Activated CD4-positive, alpha-beta T cell treated with anti-CD3 and anti-CD28 coated beads for 4 hours (primary cell): Measurements from ENCODE around the gene NOL3.
"Not testable (repeated sequence)": the region's sequence is repeated elsewhere in the genome, so short reads cannot be mapped to it uniquely, and the experiment has no call there.

Experiments used
- DNase-seq, 2 donors: peaks; one replicate each; pipeline ENCODE4 v3.0.0-alpha.2; 2020

NOL3 gene

DNA sequence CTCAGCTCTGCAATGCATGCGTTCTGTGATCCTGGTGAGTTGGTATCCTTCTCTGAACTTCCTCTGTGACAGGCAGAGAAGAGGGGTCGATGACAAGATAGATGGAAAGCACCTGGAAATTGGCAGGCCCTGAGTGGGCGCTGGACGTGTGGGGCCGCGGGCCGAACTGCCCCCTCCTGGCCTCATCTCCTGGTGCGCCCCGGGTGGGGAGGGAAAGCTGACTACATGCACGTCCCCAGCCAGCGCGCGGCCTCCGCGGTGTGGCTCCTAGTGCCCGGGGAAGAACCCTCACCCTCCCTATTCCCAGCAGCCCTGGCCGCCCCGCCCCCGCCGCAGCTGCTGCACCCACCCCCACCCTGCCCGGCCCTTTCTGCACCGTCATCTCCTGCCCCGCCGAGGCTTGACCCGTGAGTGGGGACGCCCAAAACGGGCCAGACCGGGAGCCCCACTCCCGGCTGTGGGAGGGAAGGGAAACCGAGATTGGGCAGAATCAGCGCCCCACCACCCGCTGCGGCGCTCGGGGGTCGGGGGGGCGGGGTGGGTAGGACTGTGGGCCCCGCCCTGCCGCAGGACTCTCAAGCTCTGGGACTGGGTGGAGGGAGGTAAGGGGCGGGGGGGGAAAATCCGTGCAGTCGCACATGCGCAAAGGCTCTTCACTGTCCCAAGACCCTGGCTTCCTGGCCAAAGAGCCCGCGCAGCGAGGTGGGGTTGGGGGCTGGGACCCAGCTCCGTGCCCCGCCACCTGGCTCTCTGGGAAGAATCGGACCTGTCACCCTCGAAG lies at the start of gene NOL3:
TSS of gene NOL3 (plus strand) at position 371 of the 781 bp plus-strand sequence.
- DNase-seq = no peak

GRCh38 chr16:67122799-67123198 lies 47.5 kb upstream of the NOL3 start:
- DNase-seq = not testable (repeated sequence)

DNA sequence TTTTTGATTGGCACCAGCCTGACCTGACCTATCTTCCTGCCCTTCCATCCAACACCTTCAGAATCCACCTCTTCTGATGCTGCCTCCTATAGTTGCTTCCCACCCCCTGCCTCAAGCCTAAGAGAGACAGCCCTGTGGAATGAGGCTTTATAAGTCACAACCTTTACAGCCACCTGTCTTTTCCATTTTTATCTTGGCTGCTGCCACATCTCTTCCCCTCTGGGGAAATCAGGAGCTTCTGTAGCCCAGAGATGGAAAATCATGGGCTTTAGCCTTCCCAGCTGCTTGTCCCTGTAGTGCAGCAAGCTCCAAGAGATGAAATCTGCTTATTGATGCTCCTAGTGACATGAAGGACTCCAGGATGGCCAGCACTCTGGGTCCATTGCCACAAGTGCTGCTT lies 41.9 kb upstream of the NOL3 start:
- no peak for DNase-seq

GRCh38 chr16:67128887-67129286 lies 41.5 kb upstream of the NOL3 start:
- DNase-seq = no peak

DNA sequence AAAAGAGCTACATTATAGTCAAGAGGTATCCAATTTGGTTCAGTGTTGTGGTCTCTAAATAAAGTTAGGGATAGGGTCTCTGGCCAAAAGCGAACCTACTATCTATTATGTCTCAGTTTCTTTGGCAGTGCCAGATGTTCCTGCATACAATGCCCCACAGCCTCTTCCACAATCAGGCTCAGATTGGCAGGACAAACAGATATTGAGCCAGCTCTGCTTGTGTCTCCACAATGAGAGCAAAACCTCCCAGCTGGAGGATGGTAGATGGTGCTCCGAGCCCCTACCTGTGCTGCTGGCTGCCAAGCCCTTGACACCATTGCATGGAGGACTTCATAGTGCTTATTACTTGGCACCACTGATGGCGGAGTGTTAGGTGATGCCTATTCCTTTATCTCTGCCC lies 40.9 kb upstream of the NOL3 start:
- no peak for DNase-seq

- no peak for DNase-seq
Observed at GRCh38 chr16:67137605-67138004, 32.7 kb upstream of the NOL3 start.

DNA sequence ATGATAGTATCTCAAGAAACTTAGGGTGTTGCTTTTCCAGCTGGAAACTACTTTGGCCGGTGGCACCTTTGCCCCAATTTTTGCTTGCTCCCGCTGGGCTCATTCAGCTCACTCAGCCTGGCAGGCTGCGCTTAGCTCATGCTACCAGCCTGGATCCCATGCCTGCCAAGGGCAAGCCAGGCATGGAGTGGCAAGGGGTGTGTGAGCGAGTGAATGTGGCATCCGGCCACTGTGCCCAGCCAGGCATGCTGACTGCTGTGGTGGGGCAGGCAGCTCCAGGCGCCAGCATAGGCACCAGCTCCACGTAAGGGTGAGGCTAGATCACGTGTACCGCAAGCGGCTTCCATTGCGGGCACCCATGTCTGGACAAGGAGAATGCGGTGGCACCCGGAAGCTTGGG lies 28.9 kb upstream of the NOL3 start:
- no peak for DNase-seq

- no peak for DNase-seq
Observed at GRCh38 chr16:67142342-67142741, 28.0 kb upstream of the NOL3 start.

DNA sequence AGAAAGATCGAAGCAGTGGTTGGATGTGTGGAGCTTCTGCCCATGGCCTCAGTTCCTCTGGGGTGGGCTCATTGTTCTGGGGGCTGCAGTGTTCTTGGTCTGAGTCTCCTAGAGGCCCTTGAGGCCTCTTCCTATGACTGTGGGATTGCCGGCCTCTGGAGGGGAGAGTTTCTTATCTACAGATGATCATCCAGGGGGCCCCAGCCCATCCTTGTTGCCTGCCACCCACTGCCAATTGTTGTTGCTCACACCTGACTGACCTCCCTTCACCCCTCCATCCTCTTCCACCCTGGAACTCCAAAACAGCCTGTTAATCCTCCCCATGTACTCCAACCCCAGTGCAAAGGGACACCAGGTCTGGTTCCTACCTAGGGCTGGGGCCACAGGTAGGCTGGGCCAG lies 25.4 kb upstream of the NOL3 start:
- no peak for DNase-seq

DNA sequence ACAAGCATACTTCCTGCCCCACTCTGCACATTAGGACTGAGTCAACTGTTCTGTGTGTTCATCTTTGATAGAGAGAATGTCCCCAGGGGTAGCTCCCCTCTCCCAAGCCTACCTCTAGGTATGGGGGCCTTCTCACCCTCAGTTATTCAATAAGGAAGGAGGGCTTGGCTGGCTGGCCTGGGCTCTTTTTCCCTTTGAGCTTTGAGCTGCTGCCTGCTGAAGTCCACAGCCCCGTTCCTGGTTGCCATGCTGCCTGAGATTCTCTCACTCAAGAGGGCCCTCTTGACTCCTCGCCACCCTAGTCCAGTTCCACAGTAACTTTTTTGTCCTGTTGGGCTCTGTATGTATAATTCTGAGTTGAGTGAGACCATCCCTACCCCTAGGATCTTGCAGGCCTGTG lies 24.6 kb upstream of the NOL3 start:
- DNase-seq = no peak

DNA sequence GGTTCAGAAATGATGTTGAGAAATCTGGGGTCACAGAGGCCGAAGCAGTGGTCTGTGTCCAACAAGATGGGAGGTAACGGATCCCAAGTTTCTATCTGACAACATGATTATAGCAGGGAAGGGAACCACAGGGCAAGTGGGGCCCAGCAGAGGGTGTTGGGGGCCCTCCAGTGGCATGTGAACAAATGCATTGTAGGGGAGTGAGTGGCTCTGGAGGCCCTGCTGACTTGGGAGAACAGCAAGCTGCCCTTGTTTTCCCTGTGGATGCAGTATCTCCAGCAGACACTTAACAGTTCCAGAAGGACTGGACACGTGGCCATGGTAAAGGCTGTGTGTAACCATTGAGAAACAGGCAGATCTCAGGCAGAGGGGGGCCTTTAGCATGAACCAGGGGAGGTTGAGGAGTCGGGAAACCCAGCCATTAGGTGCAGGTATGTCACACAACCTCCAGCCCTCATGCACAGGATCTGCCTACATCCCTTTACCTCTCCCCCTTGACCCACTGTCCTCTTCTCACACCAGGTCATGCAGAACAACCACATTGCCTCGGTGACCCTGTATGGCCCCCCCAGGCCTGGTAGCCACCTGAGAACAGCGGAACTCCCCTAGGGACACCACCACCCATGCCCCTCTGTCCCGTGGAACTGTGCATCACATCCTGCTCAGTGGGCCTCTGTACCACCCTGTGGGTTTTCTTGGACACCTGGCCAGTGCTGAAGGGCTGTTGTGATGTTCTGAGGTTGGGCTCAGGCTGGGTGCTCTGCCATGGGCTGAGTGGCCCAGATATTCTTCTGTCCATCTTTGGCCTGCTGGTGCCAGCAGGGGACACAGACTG lies 23.6 kb upstream of the NOL3 start:
- DNase-seq = no peak

GRCh38 chr16:67147437-67148140 lies 22.7 kb upstream of the NOL3 start:
- DNase-seq = no peak

GRCh38 chr16:67148221-67148620 lies 22.1 kb upstream of the NOL3 start:
- DNase-seq = no peak

DNA sequence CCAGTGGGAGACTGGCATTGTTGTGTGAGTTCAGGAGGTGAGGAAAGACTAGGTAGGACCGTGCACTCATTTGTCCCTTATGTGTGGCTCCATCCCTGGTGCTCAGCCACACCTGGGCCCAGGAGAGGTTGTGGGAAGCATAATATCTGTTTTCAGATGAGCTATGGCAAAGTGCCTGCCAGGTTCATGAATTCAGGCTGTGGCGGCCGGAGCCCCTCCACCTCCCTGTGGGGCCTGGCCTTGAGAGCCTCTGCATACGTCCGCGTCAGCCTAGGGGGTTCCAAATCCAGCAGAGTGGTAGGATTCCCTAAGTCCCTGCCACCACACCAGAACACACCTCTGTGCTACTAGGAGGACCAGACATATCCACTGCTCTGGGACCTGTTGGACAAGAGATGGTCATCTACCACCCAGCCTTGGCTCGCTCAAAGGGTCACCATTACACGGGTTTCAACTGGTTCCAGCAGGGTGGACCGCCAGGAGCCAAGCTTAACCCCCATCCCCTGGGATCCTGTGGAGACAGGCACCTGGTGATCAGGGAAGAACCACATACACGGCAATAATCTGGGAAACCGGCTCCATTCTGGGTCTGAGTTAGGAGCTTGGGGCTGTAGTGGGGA lies 21.6 kb upstream of the NOL3 start:
- no peak for DNase-seq

DNA sequence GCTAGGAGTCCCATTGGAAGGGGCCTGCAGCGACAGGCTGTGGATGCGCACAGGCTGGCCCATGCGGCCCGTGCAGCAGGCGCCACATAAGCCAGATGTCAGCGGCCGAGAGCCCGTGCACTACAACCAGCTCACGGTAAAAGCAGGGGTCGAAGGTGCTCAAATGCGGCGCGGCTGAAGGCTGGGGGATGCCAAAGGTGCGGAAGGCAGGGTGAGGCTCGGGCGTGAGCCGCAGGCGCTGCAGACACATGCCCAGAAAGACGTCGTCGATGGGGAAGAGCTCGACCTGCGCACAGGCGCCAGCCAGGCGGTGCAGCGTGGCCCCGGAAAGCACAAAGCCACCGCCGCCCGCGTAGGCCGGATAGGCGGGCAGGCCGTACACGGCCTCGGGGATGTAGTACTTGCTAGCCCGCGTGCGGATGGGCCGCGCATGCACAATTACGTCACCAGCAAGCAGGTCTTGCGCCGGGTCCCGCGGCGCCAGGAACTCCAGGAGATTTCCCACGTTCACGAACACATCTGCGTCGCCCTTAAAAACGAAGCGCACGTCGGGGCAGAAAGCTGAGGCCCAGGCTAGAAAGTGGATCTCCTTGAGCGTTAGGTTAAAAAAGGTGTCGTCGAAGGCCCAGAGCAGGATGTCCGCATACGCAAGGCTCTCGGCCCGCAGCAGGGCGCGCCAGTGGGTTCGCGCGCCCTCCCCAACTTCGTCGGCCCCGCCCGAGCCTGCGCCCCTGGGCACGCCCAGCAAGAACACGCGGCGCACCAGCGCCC lies 20.9 kb upstream of the NOL3 start:
- no peak for DNase-seq

- peak; percentile 62 to 73 for DNase-seq
Observed at GRCh38 chr16:67150047-67150832, 20.1 kb upstream of the NOL3 start.

- DNase-seq = peak in 1 of 2 donors; percentile 43
Observed at GRCh38 chr16:67150833-67151396, 19.4 kb upstream of the NOL3 start, which contains the start of gene B3GNT9. TSS of gene B3GNT9 (minus strand) at chr16:67150998. CDS start at chr16:67150485, 513 bp downstream.

GRCh38 chr16:67151431-67152097 lies 18.8 kb upstream of the NOL3 start:
- no peak for DNase-seq

GRCh38 chr16:67154578-67155294 lies 15.6 kb upstream of the NOL3 start:
- DNase-seq = no peak
